Measurements from ENCODE around the gene NR2F1-AS1. TPM values are rescaled to one million over a fixed set of nuclear protein-coding genes. Genes with fewer than 3 reads are reported as not detected.

NR2F1-AS1 gene
- total RNA-seq, 1 donor from 2014 or later, result 53.1 TPM

DNA sequence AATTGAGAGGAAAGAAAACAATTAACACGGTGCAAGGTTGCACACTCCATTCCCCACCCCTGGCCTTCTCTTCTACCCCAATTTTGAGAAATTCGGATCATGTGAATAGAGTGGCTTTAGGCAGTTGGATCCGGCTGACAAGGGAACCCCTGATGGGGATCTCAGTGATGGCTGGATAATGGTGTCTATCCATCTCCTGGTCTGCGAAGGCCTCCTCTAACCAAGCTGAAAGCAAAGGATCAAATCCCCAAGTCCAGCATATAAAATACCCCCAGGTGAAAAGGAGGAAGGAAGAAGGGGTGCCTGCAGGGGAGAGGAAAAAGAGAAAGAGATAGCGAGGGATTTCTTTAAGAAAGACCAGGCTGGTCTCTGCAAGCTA, 18.0 kb upstream of the NR2F1-AS1 start:
- DNase-seq (ENCODE audit: low read depth, low spot score), result no peak
- Mint-ChIP-seq H3K4me3 (no peak overlapping the region), H3K27me3 (ENCODE audit: low read depth) (peaks cover 57% of the 10 kb centered on the region), H3K4me1 (peaks cover 39% of the 10 kb centered on the region), H3K9me3 (no peaks in the 10 kb centered on the region), H3K36me3 (ENCODE audit: low read depth) (peaks cover 17% of the 10 kb centered on the region), H3K27ac (ENCODE audit: unreplicated experiment) (no peak overlapping the region)
- TF ChIP-seq, protein P1, sequence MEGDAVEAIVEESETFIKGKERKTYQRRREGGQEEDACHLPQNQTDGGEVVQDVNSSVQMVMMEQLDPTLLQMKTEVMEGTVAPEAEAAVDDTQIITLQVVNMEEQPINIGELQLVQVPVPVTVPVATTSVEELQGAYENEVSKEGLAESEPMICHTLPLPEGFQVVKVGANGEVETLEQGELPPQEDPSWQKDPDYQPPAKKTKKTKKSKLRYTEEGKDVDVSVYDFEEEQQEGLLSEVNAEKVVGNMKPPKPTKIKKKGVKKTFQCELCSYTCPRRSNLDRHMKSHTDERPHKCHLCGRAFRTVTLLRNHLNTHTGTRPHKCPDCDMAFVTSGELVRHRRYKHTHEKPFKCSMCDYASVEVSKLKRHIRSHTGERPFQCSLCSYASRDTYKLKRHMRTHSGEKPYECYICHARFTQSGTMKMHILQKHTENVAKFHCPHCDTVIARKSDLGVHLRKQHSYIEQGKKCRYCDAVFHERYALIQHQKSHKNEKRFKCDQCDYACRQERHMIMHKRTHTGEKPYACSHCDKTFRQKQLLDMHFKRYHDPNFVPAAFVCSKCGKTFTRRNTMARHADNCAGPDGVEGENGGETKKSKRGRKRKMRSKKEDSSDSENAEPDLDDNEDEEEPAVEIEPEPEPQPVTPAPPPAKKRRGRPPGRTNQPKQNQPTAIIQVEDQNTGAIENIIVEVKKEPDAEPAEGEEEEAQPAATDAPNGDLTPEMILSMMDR (conservative IDR thresholded peaks at IDR 0.05), result no peak

DNA sequence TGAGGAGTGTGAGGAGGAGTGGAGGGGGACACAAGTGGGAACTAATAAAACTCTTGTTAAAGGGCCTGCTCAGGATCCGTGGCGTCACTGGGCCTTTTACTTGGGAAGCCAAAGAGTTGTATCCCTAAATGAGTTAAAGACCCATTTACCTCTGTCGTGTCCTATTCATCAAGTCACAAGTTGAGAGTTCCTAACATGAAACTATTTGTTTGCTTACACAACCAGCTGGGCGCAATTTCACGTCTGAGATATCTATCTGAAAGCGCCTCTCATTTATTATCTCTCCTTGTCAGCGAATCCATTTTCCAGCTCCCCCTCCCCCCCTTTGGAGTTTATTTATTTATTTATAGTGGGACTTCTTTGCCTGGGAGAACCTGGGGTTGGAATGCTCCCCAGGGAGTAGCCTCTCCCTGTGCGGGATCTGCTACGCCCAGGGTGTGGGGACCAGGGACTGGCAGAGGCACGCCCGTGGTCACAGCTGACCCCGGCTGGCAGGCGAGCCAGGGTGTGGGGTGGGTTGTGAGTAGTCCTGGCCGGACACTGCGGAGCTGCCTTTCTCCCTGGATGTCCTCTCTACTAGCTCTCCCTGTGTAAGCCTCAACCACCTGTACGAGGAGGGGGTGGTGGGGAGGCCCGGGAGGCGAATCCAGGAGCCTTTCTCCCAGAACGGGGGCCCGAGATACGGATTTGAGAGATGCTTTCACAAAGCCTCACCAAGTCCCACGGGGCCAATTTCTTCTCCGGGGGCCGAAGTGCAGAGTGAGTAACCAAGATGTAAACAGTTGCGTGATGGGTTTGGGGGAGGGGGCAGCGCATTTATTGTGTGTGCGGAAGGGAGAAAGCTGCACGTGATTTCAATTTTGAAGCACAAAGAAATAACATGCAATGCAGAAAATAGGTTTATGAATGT, 17.3 kb upstream of the NR2F1-AS1 start:
- no peak for DNase-seq (ENCODE audit: low read depth, low spot score)
- H3K9me3 Mint-ChIP-seq, result no peaks in the 10 kb centered on the region
- no peak overlapping the region for H3K27ac Mint-ChIP-seq (ENCODE audit: unreplicated experiment)
- H3K36me3 Mint-ChIP-seq (ENCODE audit: low read depth), result peaks cover 24% of the 10 kb centered on the region
- peaks cover 41% of the 10 kb centered on the region for H3K4me1 Mint-ChIP-seq
- no peak overlapping the region for H3K4me3 Mint-ChIP-seq
- TF ChIP-seq, protein P1 (conservative IDR thresholded peaks at IDR 0.05), result no peak
- H3K27me3 Mint-ChIP-seq (ENCODE audit: low read depth), result peaks cover 59% of the 10 kb centered on the region

DNA sequence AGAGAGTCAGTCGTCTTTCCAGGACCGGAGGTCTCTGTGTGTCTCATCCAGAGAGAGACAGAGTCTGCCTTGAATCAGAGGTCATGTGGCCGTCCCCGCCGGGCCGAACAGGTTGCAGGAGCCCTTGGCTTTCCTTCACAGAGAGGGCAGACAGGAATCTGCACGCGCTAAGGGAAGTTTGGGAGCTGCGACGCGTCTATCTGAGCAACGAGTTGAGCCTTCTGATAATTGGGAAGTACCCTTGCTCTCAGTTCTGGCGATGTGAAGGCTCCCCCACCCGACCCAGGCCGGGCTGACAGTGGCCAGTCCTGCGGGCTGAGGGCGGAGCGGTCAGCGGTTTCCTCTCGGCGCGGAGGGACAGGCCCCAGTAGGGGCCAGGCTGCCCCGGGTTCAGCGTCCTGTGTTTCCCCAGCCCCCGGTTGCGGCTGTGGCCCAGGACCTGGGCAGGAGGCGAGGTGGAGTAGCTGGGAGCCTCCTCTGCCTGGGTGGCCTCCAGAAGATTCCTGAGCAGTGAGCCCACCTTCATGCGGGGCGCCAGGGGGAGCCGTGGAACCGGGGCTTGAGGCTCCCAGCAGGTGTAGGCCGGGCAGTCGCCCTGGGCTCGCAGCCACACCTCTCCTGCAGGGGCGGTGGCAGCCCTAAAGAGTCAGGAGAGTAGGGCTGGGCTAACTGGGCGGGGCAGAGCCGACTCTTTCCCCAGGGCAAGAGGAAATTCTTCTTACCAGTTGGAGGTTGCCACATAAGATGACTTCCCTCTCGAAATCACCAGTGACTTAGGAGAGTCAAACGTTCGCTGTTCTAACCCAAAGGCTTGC, 15.9 kb upstream of the NR2F1-AS1 start:
- Mint-ChIP-seq H3K9me3 (no peaks in the 10 kb centered on the region), H3K4me1 (peaks cover 49% of the 10 kb centered on the region), H3K4me3 (no peak overlapping the region), H3K36me3 (ENCODE audit: low read depth) (peaks cover 35% of the 10 kb centered on the region), H3K27ac (ENCODE audit: unreplicated experiment) (peak overlapping the region; percentile 65), H3K27me3 (ENCODE audit: low read depth) (peaks cover 57% of the 10 kb centered on the region)
- TF ChIP-seq, protein P1 (conservative IDR thresholded peaks at IDR 0.05), result peak; percentile 36
- no peak for DNase-seq (ENCODE audit: low read depth, low spot score)

DNA sequence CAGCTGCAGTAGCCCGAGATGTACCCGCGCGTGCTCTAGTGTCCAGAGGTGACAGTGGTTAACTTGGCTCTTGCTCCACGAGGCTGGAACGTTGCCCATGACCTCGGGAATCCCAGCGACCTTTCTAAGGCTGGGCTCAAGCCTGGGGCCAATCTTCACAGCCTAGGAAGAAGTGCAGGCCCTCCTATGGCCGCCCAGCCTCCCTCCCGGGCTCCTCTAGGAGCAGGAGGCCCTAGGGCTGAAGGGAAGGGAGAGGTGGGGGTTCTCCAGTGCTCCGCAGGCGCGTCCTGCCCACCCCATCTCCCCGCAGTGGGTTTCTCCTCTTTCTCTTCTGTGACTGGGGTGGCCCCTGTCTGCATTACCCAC, 15.3 kb upstream of the NR2F1-AS1 start:
- peak overlapping the region; percentile 65 for H3K27ac Mint-ChIP-seq (ENCODE audit: unreplicated experiment)
- TF ChIP-seq, protein P1 (conservative IDR thresholded peaks at IDR 0.05), result no peak
- no peak for DNase-seq (ENCODE audit: low read depth, low spot score)
- peaks cover 57% of the 10 kb centered on the region for H3K27me3 Mint-ChIP-seq (ENCODE audit: low read depth)
- H3K4me1 Mint-ChIP-seq, result peaks cover 55% of the 10 kb centered on the region
- peaks cover 41% of the 10 kb centered on the region for H3K36me3 Mint-ChIP-seq (ENCODE audit: low read depth)
- no peaks in the 10 kb centered on the region for H3K9me3 Mint-ChIP-seq
- no peak overlapping the region for H3K4me3 Mint-ChIP-seq

DNA sequence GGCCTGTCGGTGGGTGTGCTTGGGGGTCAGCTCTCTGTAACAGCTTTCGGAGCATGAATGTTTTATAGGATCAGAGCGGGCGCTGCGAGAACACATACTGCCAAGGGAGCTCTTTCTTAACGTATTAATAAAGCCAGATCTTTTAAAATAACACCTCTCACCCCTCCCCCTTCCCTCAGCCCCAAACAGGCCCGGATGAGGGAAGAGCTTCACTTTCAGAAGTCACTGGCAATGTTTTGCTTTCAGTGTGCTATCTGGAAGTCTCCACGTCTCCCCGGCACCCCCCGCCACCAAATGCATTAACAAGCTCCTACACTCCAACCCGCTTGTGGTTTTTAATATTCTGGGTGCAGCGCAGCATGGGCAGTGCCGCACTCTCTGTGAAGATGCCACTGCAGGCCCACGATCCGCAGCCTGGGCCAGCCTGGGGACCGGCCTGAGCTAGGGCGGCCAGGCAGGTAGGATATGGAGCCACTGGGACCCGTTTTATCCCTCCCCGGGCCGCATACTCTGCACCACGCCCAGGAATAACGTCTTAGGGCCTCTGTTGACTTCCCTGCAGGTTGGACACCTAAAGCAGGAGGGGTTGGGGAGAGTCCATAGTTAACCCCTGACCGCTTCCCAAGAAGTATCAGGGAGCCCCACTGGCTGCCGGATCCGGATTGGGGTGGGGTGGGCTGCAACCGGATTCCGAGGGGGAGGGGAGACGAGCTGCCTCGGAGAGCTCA, 14.6 kb upstream of the NR2F1-AS1 start:
- no peak for DNase-seq (ENCODE audit: low read depth, low spot score)
- Mint-ChIP-seq H3K27ac (ENCODE audit: unreplicated experiment) (peak overlapping the region; percentile 97), H3K27me3 (ENCODE audit: low read depth) (peaks cover 63% of the 10 kb centered on the region), H3K4me1 (peaks cover 62% of the 10 kb centered on the region), H3K4me3 (no peak overlapping the region), H3K9me3 (no peaks in the 10 kb centered on the region), H3K36me3 (ENCODE audit: low read depth) (peaks cover 48% of the 10 kb centered on the region)
- TF ChIP-seq, protein P1 (conservative IDR thresholded peaks at IDR 0.05), result no peak

Measured in neural crest cell (in vitro differentiated cells).